PC-9 (cell line): ENCODE data around the gene GPR141.

Experiments used
- CTCF ChIP-seq: fragments of 200-600 bp; sonication (generic); conservative IDR thresholded peaks from 2 replicates; pipeline ENCODE4 v1.6.1; 2017; ENCODE audit warnings: mixed run types, antibody characterized with exemption, mild to moderate bottlenecking, moderate library complexity
- EZH2 ChIP-seq: fragments of 200-600 bp; sonication (generic); IDR thresholded peaks from 2 replicates; pipeline ENCODE4 v1.8.0; 2017; ENCODE audit warnings: antibody characterized with exemption, low read depth

- TF ChIP-seq CTCF (no peak), EZH2 (no peak)
Measured at GRCh38 chr7:37769291-37769690, 85.7 kb downstream of the GPR141 start.
